ENCODE results near the gene PASK. TPM values are rescaled to one million over a fixed set of nuclear protein-coding genes. Genes with fewer than 3 reads are reported as not detected.

PASK gene
- total RNA-seq, 3 donors from 2014 or later = 35.6 to 62.7 (median 49.8) TPM

DNA sequence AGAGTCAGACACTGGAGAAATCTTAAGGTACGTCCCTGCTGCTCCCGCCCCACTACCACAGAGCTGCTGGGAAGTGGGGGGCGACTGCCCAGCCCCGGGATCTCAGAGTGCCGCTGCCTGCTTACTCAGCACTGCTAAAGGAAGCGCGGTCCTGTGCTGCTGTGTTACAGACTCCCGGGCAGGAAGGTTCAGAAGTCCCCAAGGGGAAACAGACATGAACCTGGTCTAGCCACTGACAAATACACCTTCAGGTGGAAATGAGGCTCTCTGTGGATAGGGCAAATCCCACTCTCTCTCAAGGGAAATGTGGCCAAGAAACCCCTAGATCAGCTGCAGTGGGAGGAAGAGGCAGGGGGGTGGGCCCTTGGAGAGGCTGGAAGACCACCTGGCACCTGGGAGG, 60.9 kb downstream of the PASK start:
- Mint-ChIP-seq H3K4me3 (peak overlapping the region; percentile 19), H3K27me3 (ENCODE audit: low read depth) (no peaks in the 10 kb centered on the region), H3K4me1 (ENCODE audit: low read depth) (peaks cover 7% of the 10 kb centered on the region), H3K9me3 (peaks cover 8% of the 10 kb centered on the region), H3K36me3 (ENCODE audit: insufficient read depth) (peaks cover 45% of the 10 kb centered on the region)
- ATAC-seq = no peak
- DNase-seq = no peak

GRCh38 chr2:241087420-241088268, 61.6 kb downstream of the PASK start:
- Mint-ChIP-seq H3K4me1 (ENCODE audit: low read depth) (peaks cover 7% of the 10 kb centered on the region), H3K9me3 (peaks cover 8% of the 10 kb centered on the region), H3K36me3 (ENCODE audit: insufficient read depth) (peaks cover 49% of the 10 kb centered on the region), H3K4me3 (peak overlapping the region; percentile 19), H3K27me3 (ENCODE audit: low read depth) (no peaks in the 10 kb centered on the region)
- DNase-seq (no peak), ATAC-seq (no peak)

- Mint-ChIP-seq H3K4me3 (no peak overlapping the region), H3K27me3 (ENCODE audit: low read depth) (no peaks in the 10 kb centered on the region), H3K9me3 (peaks cover 8% of the 10 kb centered on the region), H3K36me3 (ENCODE audit: insufficient read depth) (peaks cover 48% of the 10 kb centered on the region), H3K4me1 (ENCODE audit: low read depth) (peaks cover 5% of the 10 kb centered on the region)
- ATAC-seq = no peak
- DNase-seq = no peak
These were observed 64.3 kb downstream of the PASK start for GRCh38 chr2:241084856-241085444.

DNA sequence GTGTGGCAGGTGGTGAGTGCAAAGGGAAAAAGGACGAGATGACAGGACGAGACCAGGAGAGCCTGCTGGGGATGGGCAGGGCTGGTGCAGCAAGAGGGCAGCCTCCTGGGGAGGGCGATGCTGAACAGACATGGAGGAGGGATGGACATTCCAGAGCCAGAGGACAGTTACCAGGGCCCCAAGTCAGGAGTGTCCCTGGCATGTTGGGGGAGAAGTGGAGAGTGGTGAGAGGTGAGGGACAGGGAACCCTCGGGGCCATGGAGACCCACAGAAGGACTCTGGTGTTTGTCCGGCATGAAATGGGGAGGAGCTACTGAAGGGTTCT, 66.2 kb downstream of the PASK start:
- peaks cover 8% of the 10 kb centered on the region for H3K9me3 Mint-ChIP-seq
- no peak for DNase-seq
- peaks cover 2% of the 10 kb centered on the region for H3K4me1 Mint-ChIP-seq (ENCODE audit: low read depth)
- no peaks in the 10 kb centered on the region for H3K27me3 Mint-ChIP-seq (ENCODE audit: low read depth)
- ATAC-seq = no peak
- peaks cover 37% of the 10 kb centered on the region for H3K36me3 Mint-ChIP-seq (ENCODE audit: insufficient read depth)
- no peak overlapping the region for H3K4me3 Mint-ChIP-seq

- Mint-ChIP-seq H3K4me1 (ENCODE audit: low read depth) (peaks cover 3% of the 10 kb centered on the region), H3K27me3 (ENCODE audit: low read depth) (no peaks in the 10 kb centered on the region), H3K36me3 (ENCODE audit: insufficient read depth) (peaks cover 32% of the 10 kb centered on the region), H3K4me3 (no peak overlapping the region), H3K9me3 (peaks cover 8% of the 10 kb centered on the region)
- peak in 1 of 2 donors; percentile 12 for ATAC-seq
- DNase-seq = no peak
These were observed 66.8 kb downstream of the PASK start for GRCh38 chr2:241082341-241083090.

GRCh38 chr2:241081643-241082340, 67.5 kb downstream of the PASK start:
- no peak for DNase-seq
- Mint-ChIP-seq H3K4me1 (ENCODE audit: low read depth) (peaks cover 6% of the 10 kb centered on the region), H3K4me3 (no peak overlapping the region), H3K9me3 (peaks cover 8% of the 10 kb centered on the region), H3K36me3 (ENCODE audit: insufficient read depth) (peaks cover 26% of the 10 kb centered on the region), H3K27me3 (ENCODE audit: low read depth) (no peaks in the 10 kb centered on the region)
- no peak for ATAC-seq

- Mint-ChIP-seq H3K27me3 (ENCODE audit: low read depth) (no peaks in the 10 kb centered on the region), H3K36me3 (ENCODE audit: insufficient read depth) (peaks cover 20% of the 10 kb centered on the region), H3K9me3 (peaks cover 8% of the 10 kb centered on the region), H3K4me3 (no peak overlapping the region), H3K4me1 (ENCODE audit: low read depth) (peaks cover 6% of the 10 kb centered on the region)
- DNase-seq = no peak
- no peak for ATAC-seq
These were observed 68.1 kb downstream of the PASK start for GRCh38 chr2:241081190-241081642.

- no peak overlapping the region for H3K4me3 Mint-ChIP-seq
- ATAC-seq (no peak), DNase-seq (no peak)
- no peaks in the 10 kb centered on the region for H3K27me3 Mint-ChIP-seq (ENCODE audit: low read depth)
- H3K4me1 Mint-ChIP-seq (ENCODE audit: low read depth) = peaks cover 6% of the 10 kb centered on the region
- peaks cover 7% of the 10 kb centered on the region for H3K9me3 Mint-ChIP-seq
- peaks cover 19% of the 10 kb centered on the region for H3K36me3 Mint-ChIP-seq (ENCODE audit: insufficient read depth)
These were observed 68.7 kb downstream of the PASK start for GRCh38 chr2:241080405-241081189.

GRCh38 chr2:241074901-241075540, 74.3 kb downstream of the PASK start:
- DNase-seq (no peak), ATAC-seq (no peak)
- H3K27me3 Mint-ChIP-seq (ENCODE audit: low read depth) = no peaks in the 10 kb centered on the region
- peaks cover 6% of the 10 kb centered on the region for H3K4me1 Mint-ChIP-seq (ENCODE audit: low read depth)
- no peaks in the 10 kb centered on the region for H3K9me3 Mint-ChIP-seq
- no peak overlapping the region for H3K4me3 Mint-ChIP-seq
- H3K36me3 Mint-ChIP-seq (ENCODE audit: insufficient read depth) = peaks cover 13% of the 10 kb centered on the region

DNA sequence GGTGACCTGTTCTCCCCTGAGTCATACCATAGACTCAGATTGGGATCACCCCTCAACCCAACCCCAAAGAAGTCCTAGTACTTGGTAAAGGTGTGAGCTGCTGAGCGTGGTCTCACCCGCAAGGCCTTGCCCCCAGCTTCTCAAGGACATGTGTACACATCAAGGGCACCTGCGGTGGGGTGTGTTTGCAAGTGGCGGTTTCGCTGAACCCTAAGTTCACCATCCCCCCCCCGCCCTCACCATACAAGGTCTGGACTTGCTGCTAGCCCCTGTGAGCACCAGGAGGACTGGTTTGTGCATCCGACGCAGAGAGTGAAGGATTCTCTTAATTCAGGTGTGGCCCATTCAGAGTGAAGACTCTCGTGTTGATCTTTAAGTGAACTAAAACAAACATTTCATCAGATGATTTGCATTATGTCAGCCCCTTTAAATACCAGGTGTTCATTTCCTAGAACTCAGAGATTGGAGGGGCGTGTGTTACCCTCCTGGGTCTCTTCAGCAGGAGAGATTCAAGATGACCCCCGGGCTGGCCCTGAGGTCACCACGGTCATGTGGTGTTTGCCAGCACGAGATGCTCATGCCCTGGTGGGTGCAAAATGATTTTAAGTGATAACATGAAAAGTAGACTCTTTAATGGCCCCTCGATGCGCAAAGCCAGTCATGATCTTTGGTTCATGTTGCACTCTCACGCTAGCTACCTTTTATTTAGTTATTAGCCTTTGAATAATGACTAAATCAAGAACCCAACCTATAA, 75.0 kb downstream of the PASK start:
- H3K27me3 Mint-ChIP-seq (ENCODE audit: low read depth) = no peaks in the 10 kb centered on the region
- H3K9me3 Mint-ChIP-seq = no peaks in the 10 kb centered on the region
- ATAC-seq (no peak), DNase-seq (no peak)
- H3K36me3 Mint-ChIP-seq (ENCODE audit: insufficient read depth) = peaks cover 13% of the 10 kb centered on the region
- H3K4me1 Mint-ChIP-seq (ENCODE audit: low read depth) = peaks cover 6% of the 10 kb centered on the region
- H3K4me3 Mint-ChIP-seq = no peak overlapping the region

GRCh38 chr2:241073166-241074064, 75.9 kb downstream of the PASK start:
- no peaks in the 10 kb centered on the region for H3K9me3 Mint-ChIP-seq
- peaks cover 6% of the 10 kb centered on the region for H3K4me1 Mint-ChIP-seq (ENCODE audit: low read depth)
- no peak for ATAC-seq
- no peak for DNase-seq
- H3K36me3 Mint-ChIP-seq (ENCODE audit: insufficient read depth) = peaks cover 13% of the 10 kb centered on the region
- no peak overlapping the region for H3K4me3 Mint-ChIP-seq
- H3K27me3 Mint-ChIP-seq (ENCODE audit: low read depth) = no peaks in the 10 kb centered on the region

DNA sequence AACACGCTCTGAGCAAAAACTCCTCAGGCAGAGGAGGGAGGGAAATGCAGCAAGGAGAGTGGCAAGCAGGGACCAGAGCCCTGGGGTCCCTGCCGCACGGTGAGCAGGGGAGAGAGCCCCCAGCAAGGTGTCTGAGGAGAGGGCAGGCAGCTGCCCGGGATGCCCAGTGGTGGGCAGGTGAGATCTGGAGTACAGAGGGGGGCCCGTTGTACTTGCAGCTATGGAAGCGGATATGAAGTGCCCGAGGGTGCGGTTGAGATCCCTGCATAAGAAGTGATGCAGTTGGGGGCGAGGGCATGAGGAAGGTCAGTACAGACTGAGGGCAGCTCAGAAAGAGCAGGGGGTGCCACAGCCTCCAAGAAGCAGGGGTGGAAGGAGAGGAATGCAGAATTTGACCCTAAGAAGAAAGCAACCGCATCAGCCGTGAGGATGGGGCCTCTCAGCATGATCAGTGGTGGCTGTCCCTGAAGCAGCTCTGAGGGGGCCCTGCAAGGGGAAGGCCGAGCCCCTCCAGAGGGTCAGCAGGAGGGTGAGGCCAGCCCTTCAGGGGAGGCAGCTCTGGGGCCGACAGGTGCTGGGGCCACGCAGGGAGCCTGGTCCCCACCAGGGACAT, 76.6 kb downstream of the PASK start:
- no peaks in the 10 kb centered on the region for H3K9me3 Mint-ChIP-seq
- H3K4me3 Mint-ChIP-seq = no peak overlapping the region
- H3K36me3 Mint-ChIP-seq (ENCODE audit: insufficient read depth) = peaks cover 13% of the 10 kb centered on the region
- peaks cover 4% of the 10 kb centered on the region for H3K4me1 Mint-ChIP-seq (ENCODE audit: low read depth)
- H3K27me3 Mint-ChIP-seq (ENCODE audit: low read depth) = no peaks in the 10 kb centered on the region
- ATAC-seq (no peak), DNase-seq (no peak)
